ENCODE results near the gene KRTAP5-1.
A peak's percentile ranks its signal among the peaks of the same experiment; 100 is the strongest.
"Not testable (repeated sequence)": the region's sequence is repeated elsewhere in the genome, so short reads cannot be mapped to it uniquely, and the experiment has no call there.

Gene KRTAP5-1

GRCh38 chr11:1576825-1577224 lies 8.3 kb downstream of the KRTAP5-1 start:
- no peak for TF ChIP-seq CTCF (IDR thresholded peaks at IDR 0.05; ENCODE audit: low read depth, low read length)
- no peak for DNase-seq (ENCODE audit: extremely low read depth, low read depth)

GRCh38 chr11:1575756-1576155 lies 9.3 kb downstream of the KRTAP5-1 start:
- DNase-seq (ENCODE audit: extremely low read depth, low read depth) = not testable (repeated sequence)

- no peak for TF ChIP-seq CTCF (IDR thresholded peaks at IDR 0.05; ENCODE audit: low read depth, low read length)
- no peak for DNase-seq (ENCODE audit: extremely low read depth, low read depth)
Measured at GRCh38 chr11:1574933-1575242, 10.2 kb downstream of the KRTAP5-1 start.

- TF ChIP-seq CTCF (IDR thresholded peaks at IDR 0.05; ENCODE audit: low read depth, low read length) = peak; percentile 57
- no peak for DNase-seq (ENCODE audit: extremely low read depth, low read depth)
Measured at GRCh38 chr11:1574238-1574932, 10.7 kb downstream of the KRTAP5-1 start.

GRCh38 chr11:1573903-1574237 lies 11.2 kb downstream of the KRTAP5-1 start:
- no peak for TF ChIP-seq CTCF (IDR thresholded peaks at IDR 0.05; ENCODE audit: low read depth, low read length)
- no peak for DNase-seq (ENCODE audit: extremely low read depth, low read depth)

- no peak for DNase-seq (ENCODE audit: extremely low read depth, low read depth)
- no peak for TF ChIP-seq CTCF (IDR thresholded peaks at IDR 0.05; ENCODE audit: low read depth, low read length)
Measured at GRCh38 chr11:1573077-1573902, 11.8 kb downstream of the KRTAP5-1 start.

- peak; percentile 41 for DNase-seq (ENCODE audit: extremely low read depth, low read depth)
- TF ChIP-seq CTCF (IDR thresholded peaks at IDR 0.05; ENCODE audit: low read depth, low read length) = no peak
Measured at GRCh38 chr11:1572197-1573076, 12.6 kb downstream of the KRTAP5-1 start, which contains the start of gene DUSP8. TSS of gene DUSP8 (minus strand) at chr11:1572271. CDS start at chr11:1565826, 6,445 bp downstream.
